ENCODE data around the gene BCAS3.

GRCh38 chr17:61209525-61209924, 531.9 kb downstream of the BCAS3 start:
- TF ChIP-seq CTCF (IDR thresholded peaks at IDR 0.05 in 4 of 5, conservative IDR thresholded peaks at IDR 0.05 in 1 of 5), result no peak
- TF ChIP-seq POLR2A (IDR thresholded peaks at IDR 0.05), result no peak
